ENCODE results near the gene ITPR2. TPM values are rescaled to one million over a fixed set of nuclear protein-coding genes. Genes with fewer than 3 reads are reported as not detected.

The ITPR2 gene
- total RNA-seq, 4 donors from 2014 or later = 32.6 to 87.5 (median 51.9) TPM

- no peaks in the 10 kb centered on the region for H3K9me3 ChIP-seq
- no peaks in the 10 kb centered on the region for H3K36me3 ChIP-seq
- H3K27ac ChIP-seq = no peak overlapping the region
- TF ChIP-seq POLR2A (IDR thresholded peaks at IDR 0.05) (no peak), CTCF (IDR thresholded peaks at IDR 0.05) (no peak)
- H3K4me3 ChIP-seq = no peak overlapping the region
- no peak for DNase-seq
- H3K27me3 ChIP-seq = no peaks in the 10 kb centered on the region
- no peaks in the 10 kb centered on the region for H3K4me1 ChIP-seq
Measured at GRCh38 chr12:26359576-26359975, 473.4 kb downstream of the ITPR2 start.

- Histone ChIP-seq H3K4me1 (no peaks in the 10 kb centered on the region), H3K9me3 (no peaks in the 10 kb centered on the region), H3K27ac (no peak overlapping the region), H3K36me3 (no peaks in the 10 kb centered on the region), H3K4me3 (no peak overlapping the region), H3K27me3 (no peaks in the 10 kb centered on the region)
- no peak for DNase-seq
- TF ChIP-seq CTCF (IDR thresholded peaks at IDR 0.05) (no peak), POLR2A (IDR thresholded peaks at IDR 0.05) (no peak)
Measured at GRCh38 chr12:26358651-26359050, 474.3 kb downstream of the ITPR2 start.

GRCh38 chr12:26347300-26347699, 485.7 kb downstream of the ITPR2 start:
- no peak overlapping the region for H3K4me3 ChIP-seq
- no peaks in the 10 kb centered on the region for H3K27me3 ChIP-seq
- DNase-seq = no peak
- H3K9me3 ChIP-seq = no peaks in the 10 kb centered on the region
- no peak for TF ChIP-seq POLR2A (IDR thresholded peaks at IDR 0.05)
- TF ChIP-seq CTCF (IDR thresholded peaks at IDR 0.05) = no peak
- H3K27ac ChIP-seq = no peak overlapping the region
- H3K4me1 ChIP-seq = no peaks in the 10 kb centered on the region
- no peaks in the 10 kb centered on the region for H3K36me3 ChIP-seq

- Histone ChIP-seq H3K36me3 (no peaks in the 10 kb centered on the region), H3K9me3 (no peaks in the 10 kb centered on the region), H3K27ac (no peak overlapping the region), H3K4me1 (no peaks in the 10 kb centered on the region), H3K4me3 (no peak overlapping the region), H3K27me3 (no peaks in the 10 kb centered on the region)
- TF ChIP-seq CTCF (IDR thresholded peaks at IDR 0.05) (no peak), POLR2A (IDR thresholded peaks at IDR 0.05) (no peak)
- DNase-seq = no peak
Measured at GRCh38 chr12:26346736-26347135, 486.3 kb downstream of the ITPR2 start.

GRCh38 chr12:26345471-26346003, 487.5 kb downstream of the ITPR2 start:
- Histone ChIP-seq H3K4me1 (no peaks in the 10 kb centered on the region), H3K36me3 (no peaks in the 10 kb centered on the region), H3K27me3 (no peaks in the 10 kb centered on the region), H3K27ac (no peak overlapping the region), H3K9me3 (no peaks in the 10 kb centered on the region), H3K4me3 (no peak overlapping the region)
- no peak for DNase-seq
- TF ChIP-seq CTCF (IDR thresholded peaks at IDR 0.05) (no peak), POLR2A (IDR thresholded peaks at IDR 0.05) (no peak)

GRCh38 chr12:26341491-26341890, 491.5 kb downstream of the ITPR2 start:
- Histone ChIP-seq H3K27ac (no peak overlapping the region), H3K9me3 (no peaks in the 10 kb centered on the region), H3K4me3 (no peak overlapping the region), H3K36me3 (no peaks in the 10 kb centered on the region), H3K4me1 (no peaks in the 10 kb centered on the region), H3K27me3 (no peaks in the 10 kb centered on the region)
- no peak for DNase-seq
- no peak for TF ChIP-seq POLR2A (IDR thresholded peaks at IDR 0.05)
- TF ChIP-seq CTCF (IDR thresholded peaks at IDR 0.05) = no peak

Data from Peyer's patch (tissue), 4 donors.